Keratinocyte (primary cell): ENCODE measurements around the gene MTMR3. TPM values are rescaled to one million over a fixed set of nuclear protein-coding genes. Genes with fewer than 3 reads are reported as not detected.

Experiments
- DNase-seq: peaks from one replicate; pipeline ENCODE4 v3.0.0-alpha.2; 2011; ENCODE audit warnings: low read depth, missing footprints, low spot score
- FAIRE-seq: peaks from 2 replicates; lab custom pipeline; 2011; peaks lifted over from hg19 to GRCh38; lab: Jason Lieb, UNC
- H2AFZ ChIP-seq: 2 replicates; pipeline ENCODE4 v1.6.0; 2012; ENCODE audit warnings: low read length, control low read depth, inconsistent platforms; ENCODE audit not compliant: control insufficient read depth
- H3K27ac ChIP-seq: 2 replicates; pipeline ENCODE4 v1.5.1; 2011; ENCODE audit warnings: low read length; ENCODE audit not compliant: control insufficient read depth, insufficient read depth
- H3K27me3 ChIP-seq: 3 replicates; pipeline ENCODE4 v1.6.0; 2011; ENCODE audit warnings: low read length; ENCODE audit not compliant: control insufficient read depth, insufficient read depth; ENCODE audit errors: extremely low read depth
- H3K36me3 ChIP-seq, 2 experiments: 2 replicates in 1 of 2; 3 replicates in 1 of 2; pipeline ENCODE4 v1.5.1; 2011; ENCODE audit warnings: low read length in 2 of 2, mild to moderate bottlenecking in 1 of 2; ENCODE audit not compliant: control insufficient read depth in 2 of 2, insufficient read depth in 2 of 2; ENCODE audit errors: extremely low read depth in 1 of 2
- H3K4me1 ChIP-seq: 3 replicates; pipeline ENCODE4 v1.5.1; 2011; ENCODE audit warnings: low read length; ENCODE audit not compliant: control insufficient read depth, insufficient read depth; ENCODE audit errors: extremely low read depth
- H3K4me2 ChIP-seq: 3 replicates; pipeline ENCODE4 v1.6.0; 2011; ENCODE audit warnings: low read depth, low read length; ENCODE audit not compliant: control insufficient read depth, insufficient read depth; ENCODE audit errors: extremely low read depth
- H3K4me3 ChIP-seq, 3 experiments: fragments of 200-600 bp in 1 of 3; sonication (generic) in 1 of 3; 2 replicates in 2 of 3; 3 replicates in 1 of 3; pipeline ENCODE4 v1.5.1; 2011 to 2016; ENCODE audit warnings: low read length in 3 of 3, mild to moderate bottlenecking in 3 of 3, control low read depth in 2 of 3, inconsistent platforms in 1 of 3, low read depth in 1 of 3, mixed read lengths in 1 of 3, mixed run types in 1 of 3, moderate library complexity in 1 of 3; ENCODE audit not compliant: control insufficient read depth in 2 of 3, insufficient read depth in 2 of 3; ENCODE audit errors: extremely low read depth in 1 of 3
- H3K79me2 ChIP-seq: 2 replicates; pipeline ENCODE4 v1.6.0; 2012; ENCODE audit warnings: low read length; ENCODE audit not compliant: control insufficient read depth, insufficient read depth
- H3K9ac ChIP-seq: 3 replicates; pipeline ENCODE4 v1.6.0; 2011; ENCODE audit warnings: low read length; ENCODE audit not compliant: control insufficient read depth, insufficient read depth; ENCODE audit errors: extremely low read depth
- H3K9me1 ChIP-seq: 3 replicates; pipeline ENCODE4 v1.6.0; 2011; ENCODE audit warnings: low read length; ENCODE audit not compliant: control insufficient read depth, insufficient read depth; ENCODE audit errors: extremely low read depth
- H3K9me3 ChIP-seq: 2 replicates; pipeline ENCODE4 v1.5.1; 2012; ENCODE audit warnings: low read depth, low read length; ENCODE audit not compliant: control insufficient read depth
- H4K20me1 ChIP-seq: 3 replicates; pipeline ENCODE4 v1.6.0; 2011; ENCODE audit warnings: low read length; ENCODE audit not compliant: control insufficient read depth, insufficient read depth; ENCODE audit errors: extremely low read depth
- CTCF ChIP-seq, 3 experiments: IDR thresholded peaks in 1 of 3; conservative IDR thresholded peaks in 1 of 3; optimal IDR thresholded peaks in 1 of 3; 2 replicates in 2 of 3; 3 replicates in 1 of 3; pipeline versions ENCODE3 to v1.5.1; 2011; ENCODE audit warnings: low read length in 3 of 3, mild to moderate bottlenecking in 3 of 3, moderate library complexity in 2 of 3, control low read depth in 1 of 3, inconsistent platforms in 1 of 3; ENCODE audit not compliant: insufficient read depth in 2 of 3; ENCODE audit errors: extremely low read depth in 1 of 3
- EZH2 ChIP-seq: IDR thresholded peaks from one replicate; pipeline ENCODE4 v1.6.1; 2012; ENCODE audit warnings: inconsistent platforms, mild to moderate bottlenecking, low read length, moderate library complexity
- dilution Hi-C: fragments of 300-500 bp; cut with MboI; formaldehyde crosslinking; loops from one replicate; pipeline ENCODE4 v1.7.0; 2020; ENCODE audit warnings: low sequenced_read_pairs; ENCODE audit not compliant: extremely low pct_ligation_motif_present
- polyA plus RNA-seq, 5 experiments: library from polyadenylated mRNA; depleted of rRNA in 3 of 5; stranded (reverse) in 3 of 5; stranded (forward) in 1 of 5; unstranded in 1 of 5; fragments of >200 nt; gene quantifications; 1 replicate in 1 of 5; 2 replicates in 3 of 5; 3 replicates in 1 of 5; pipeline versions ENCODE4 v1.2.1 to v1.2.3, GENCODE V29; 2011 to 2012; ENCODE audit warnings: missing spikeins in 2 of 5, low read depth in 1 of 5, low replicate concordance in 1 of 5

The MTMR3 gene
- polyA plus RNA-seq, 1 donor (not counting 4 experiments of a cell fraction or from before 2014, with no cell fraction given) = 16.5 TPM

- H3K4me2 ChIP-seq = no peak overlapping the region
- H3K79me2 ChIP-seq = no peaks in the 10 kb centered on the region
- H3K9me1 ChIP-seq = no peaks in the 10 kb centered on the region
- DNase-seq (no peak), FAIRE-seq (no peak)
- no peaks in the 10 kb centered on the region for H3K27me3 ChIP-seq
- peaks cover 20 to 26% of the 10 kb centered on the region in 2 experiments for H3K36me3 ChIP-seq
- TF ChIP-seq CTCF (optimal IDR thresholded peaks at IDR 0.05 in 1 of 3, IDR thresholded peaks at IDR 0.05 in 1 of 3, conservative IDR thresholded peaks at IDR 0.05 in 1 of 3; ENCODE audit: extremely low read depth in 1 of 3, insufficient read depth in 2 of 3, low read length in 3 of 3) = no peak
- no peak for TF ChIP-seq EZH2
- H3K27ac ChIP-seq = no peak overlapping the region
- dilution Hi-C loops = no loop called here
- no peaks in the 10 kb centered on the region for H4K20me1 ChIP-seq
- H3K4me1 ChIP-seq = no peaks in the 10 kb centered on the region
- no peak overlapping the region for H3K4me3 ChIP-seq
- H3K9me3 ChIP-seq = no peaks in the 10 kb centered on the region
- H3K9ac ChIP-seq = no peak overlapping the region
- no peak overlapping the region for H2AFZ ChIP-seq
Observed at GRCh38 chr22:30004101-30004500, 121.1 kb downstream of the MTMR3 start.

- no peaks in the 10 kb centered on the region for H3K4me1 ChIP-seq
- no peaks in the 10 kb centered on the region for H3K9me3 ChIP-seq
- H2AFZ ChIP-seq = no peak overlapping the region
- no peaks in the 10 kb centered on the region for H3K9me1 ChIP-seq
- FAIRE-seq (peak; percentile 23), DNase-seq (no peak)
- H3K27me3 ChIP-seq = no peaks in the 10 kb centered on the region
- dilution Hi-C loops = no loop called here
- H3K4me3 ChIP-seq = no peak overlapping the region
- no peaks in the 10 kb centered on the region for H4K20me1 ChIP-seq
- H3K9ac ChIP-seq = no peak overlapping the region
- H3K79me2 ChIP-seq = no peaks in the 10 kb centered on the region
- H3K4me2 ChIP-seq = no peak overlapping the region
- no peak for TF ChIP-seq CTCF (optimal IDR thresholded peaks at IDR 0.05 in 1 of 3, IDR thresholded peaks at IDR 0.05 in 1 of 3, conservative IDR thresholded peaks at IDR 0.05 in 1 of 3; ENCODE audit: extremely low read depth in 1 of 3, insufficient read depth in 2 of 3, low read length in 3 of 3)
- no peak for TF ChIP-seq EZH2
- peaks cover 20 to 29% of the 10 kb centered on the region in 2 experiments for H3K36me3 ChIP-seq
- no peak overlapping the region for H3K27ac ChIP-seq
Observed at GRCh38 chr22:30004694-30005093, 121.7 kb downstream of the MTMR3 start.
